ENCODE measurements around the gene PA2G4. TPM values are rescaled to one million over a fixed set of nuclear protein-coding genes. Genes with fewer than 3 reads are reported as not detected.
"Not testable (repeated sequence)": the region's sequence is repeated elsewhere in the genome, so short reads cannot be mapped to it uniquely, and the experiment has no call there.

The PA2G4 gene
- 102 and 141 TPM in 2 replicates for total RNA-seq (ENCODE audit: low replicate concordance)

DNA sequence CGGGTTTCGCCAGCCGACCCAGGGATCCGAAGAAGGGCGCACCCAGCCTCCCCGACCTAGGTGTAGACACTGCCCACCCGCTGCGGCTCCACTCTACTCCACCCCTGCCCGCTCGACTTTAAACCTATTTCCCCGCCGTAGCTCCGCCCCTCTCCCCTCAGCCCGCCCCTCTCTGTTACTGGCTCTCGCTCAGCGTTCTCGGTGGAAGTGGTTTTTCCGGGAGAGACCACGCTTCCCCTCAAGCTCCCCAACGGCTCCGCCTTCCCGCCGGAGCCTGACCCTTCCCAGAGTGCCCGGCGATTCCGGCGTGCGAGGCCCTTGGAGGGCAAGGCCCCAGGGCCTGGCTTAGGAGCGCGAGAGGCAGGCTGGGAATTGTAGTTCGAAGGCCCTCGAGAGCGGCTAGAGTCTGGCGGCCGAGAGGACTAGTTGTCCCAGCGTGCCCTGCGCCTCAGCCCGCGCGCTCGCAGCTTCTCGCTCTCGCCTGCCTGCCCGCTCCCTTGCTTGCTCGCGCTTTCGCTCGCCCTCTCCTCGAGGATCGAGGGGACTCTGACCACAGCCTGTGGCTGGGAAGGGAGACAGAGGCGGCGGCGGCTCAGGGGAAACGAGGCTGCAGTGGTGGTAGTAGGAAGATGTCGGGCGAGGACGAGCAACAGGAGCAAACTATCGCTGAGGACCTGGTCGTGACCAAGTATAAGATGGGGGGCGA lies at the start of gene PA2G4:
Gene PA2G4, plus strand, starts transcription at position 451 of the 706 bp plus-strand sequence. Its CDS starts 179 bp downstream, at position 630.
- DNase-seq (ENCODE audit: low read depth), result peak; percentile 97
- H3K4me3 ChIP-seq (ENCODE audit: low read depth, low read length), result peak within 1 kb of the TSS; percentile 91
- TF ChIP-seq, protein P1, sequence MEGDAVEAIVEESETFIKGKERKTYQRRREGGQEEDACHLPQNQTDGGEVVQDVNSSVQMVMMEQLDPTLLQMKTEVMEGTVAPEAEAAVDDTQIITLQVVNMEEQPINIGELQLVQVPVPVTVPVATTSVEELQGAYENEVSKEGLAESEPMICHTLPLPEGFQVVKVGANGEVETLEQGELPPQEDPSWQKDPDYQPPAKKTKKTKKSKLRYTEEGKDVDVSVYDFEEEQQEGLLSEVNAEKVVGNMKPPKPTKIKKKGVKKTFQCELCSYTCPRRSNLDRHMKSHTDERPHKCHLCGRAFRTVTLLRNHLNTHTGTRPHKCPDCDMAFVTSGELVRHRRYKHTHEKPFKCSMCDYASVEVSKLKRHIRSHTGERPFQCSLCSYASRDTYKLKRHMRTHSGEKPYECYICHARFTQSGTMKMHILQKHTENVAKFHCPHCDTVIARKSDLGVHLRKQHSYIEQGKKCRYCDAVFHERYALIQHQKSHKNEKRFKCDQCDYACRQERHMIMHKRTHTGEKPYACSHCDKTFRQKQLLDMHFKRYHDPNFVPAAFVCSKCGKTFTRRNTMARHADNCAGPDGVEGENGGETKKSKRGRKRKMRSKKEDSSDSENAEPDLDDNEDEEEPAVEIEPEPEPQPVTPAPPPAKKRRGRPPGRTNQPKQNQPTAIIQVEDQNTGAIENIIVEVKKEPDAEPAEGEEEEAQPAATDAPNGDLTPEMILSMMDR (IDR thresholded peaks at IDR 0.05; ENCODE audit: insufficient read depth, low read length), result no peak

DNA sequence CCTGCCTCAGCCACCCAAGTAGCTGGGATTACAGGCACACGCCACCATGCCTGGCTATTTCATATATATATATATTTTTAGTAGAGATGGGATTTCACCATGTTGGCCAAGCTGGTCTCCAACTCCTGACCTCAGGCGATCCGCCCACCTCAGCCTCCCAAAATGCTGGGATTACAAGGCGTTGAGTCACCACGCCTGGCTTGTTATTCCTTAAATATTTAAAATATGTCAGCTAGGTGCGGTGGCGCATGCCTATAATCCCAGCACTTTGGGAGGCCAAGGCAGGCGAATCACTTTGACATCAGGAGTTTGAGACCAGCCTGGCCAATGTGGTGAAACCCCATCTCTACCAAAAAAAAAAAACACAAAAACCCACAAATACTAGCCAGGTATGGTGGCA lies 44.4 kb upstream of the PA2G4 start:
- DNase-seq (ENCODE audit: low read depth), result peak; percentile 59
- not testable (repeated sequence) for H3K4me3 ChIP-seq (ENCODE audit: low read depth, low read length)

DNA sequence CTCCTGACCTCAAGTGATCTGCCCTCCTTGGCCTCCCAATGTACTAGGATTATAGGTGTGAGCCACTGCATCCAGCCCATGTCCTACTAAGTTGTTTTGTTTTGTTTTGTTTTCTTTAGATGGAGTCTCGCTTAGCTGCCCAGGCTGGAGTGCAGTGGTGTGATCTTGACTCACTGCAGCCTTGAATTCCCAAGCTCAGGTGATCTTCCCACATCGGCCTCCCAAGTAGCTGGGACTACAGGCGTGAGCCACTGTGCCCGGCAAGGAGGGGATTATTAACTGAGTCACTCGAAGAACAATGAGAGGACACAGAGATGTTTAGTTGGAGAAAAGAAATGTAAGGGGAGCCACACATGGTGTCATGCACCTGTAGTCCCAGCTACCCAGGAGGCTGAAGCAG lies 42.4 kb upstream of the PA2G4 start:
- no peak for DNase-seq (ENCODE audit: low read depth)
- TF ChIP-seq, protein P1 (IDR thresholded peaks at IDR 0.05; ENCODE audit: insufficient read depth, low read length), result no peak
- H3K4me3 ChIP-seq (ENCODE audit: low read depth, low read length), result no peak overlapping the region

DNA sequence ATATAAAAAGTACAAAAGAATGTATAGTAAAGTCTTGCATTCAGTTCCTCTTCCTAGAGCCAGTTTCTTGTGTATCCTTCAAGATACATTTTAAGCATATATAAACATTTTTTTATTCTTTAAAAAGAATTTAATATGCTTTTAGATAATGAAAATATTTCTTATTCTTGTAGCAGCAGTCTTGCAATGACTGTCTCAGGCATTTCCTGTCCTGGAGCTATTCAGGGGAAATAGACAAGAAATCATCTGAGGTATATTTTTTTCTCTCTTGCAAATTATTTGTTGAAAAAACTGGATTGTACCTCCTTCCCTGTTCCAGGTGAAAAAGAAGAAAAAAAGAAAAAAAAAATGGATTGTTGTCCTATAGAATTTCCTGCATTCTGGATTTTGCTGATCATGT lies 41.4 kb upstream of the PA2G4 start:
- H3K4me3 ChIP-seq (ENCODE audit: low read depth, low read length), result no peak overlapping the region
- TF ChIP-seq, protein P1 (IDR thresholded peaks at IDR 0.05; ENCODE audit: insufficient read depth, low read length), result no peak
- DNase-seq (ENCODE audit: low read depth), result peak; percentile 32

DNA sequence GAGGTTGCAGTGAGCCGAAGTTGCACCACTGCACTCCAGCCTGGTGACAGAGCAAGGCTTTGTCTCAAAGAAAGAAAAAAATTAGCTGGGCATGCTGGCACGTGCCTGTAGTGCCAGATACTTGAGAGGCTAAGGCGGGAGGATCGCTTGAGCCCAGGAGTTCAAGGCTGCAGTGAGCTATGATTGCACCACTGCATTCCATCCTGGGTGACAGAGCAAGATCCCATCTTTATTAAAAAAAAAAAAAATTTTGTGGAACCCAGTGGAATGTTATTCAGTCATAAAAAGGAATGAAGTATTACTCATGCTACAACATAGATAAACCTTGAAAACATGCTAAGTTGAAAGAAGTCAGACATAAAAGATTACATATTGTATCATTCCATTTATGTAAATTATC lies 32.7 kb upstream of the PA2G4 start:
- no peak overlapping the region for H3K4me3 ChIP-seq (ENCODE audit: low read depth, low read length)
- TF ChIP-seq, protein P1 (IDR thresholded peaks at IDR 0.05; ENCODE audit: insufficient read depth, low read length), result no peak
- DNase-seq (ENCODE audit: low read depth), result peak; percentile 49

DNA sequence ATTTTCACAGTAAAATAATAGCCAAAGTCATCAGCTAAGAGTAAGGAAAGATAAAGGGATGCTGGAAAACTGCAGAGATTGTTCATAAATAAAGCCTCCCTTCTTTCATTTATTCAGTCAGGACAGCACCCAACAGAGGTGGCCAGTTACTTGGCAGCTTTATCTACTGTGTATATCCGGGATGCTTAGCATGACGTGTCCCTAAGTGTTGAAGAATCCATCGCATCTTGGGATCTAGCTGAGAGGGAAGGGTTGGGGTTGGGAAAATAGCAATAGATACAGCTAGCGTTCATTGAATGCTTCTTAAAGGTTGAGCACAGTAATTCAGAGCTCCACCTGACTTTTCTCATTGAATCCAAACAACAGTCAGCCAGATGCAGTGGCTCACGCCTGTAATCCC lies 30.0 kb upstream of the PA2G4 start:
- no peak for DNase-seq (ENCODE audit: low read depth)
- no peak overlapping the region for H3K4me3 ChIP-seq (ENCODE audit: low read depth, low read length)
- TF ChIP-seq, protein P1 (IDR thresholded peaks at IDR 0.05; ENCODE audit: insufficient read depth, low read length), result no peak

DNA sequence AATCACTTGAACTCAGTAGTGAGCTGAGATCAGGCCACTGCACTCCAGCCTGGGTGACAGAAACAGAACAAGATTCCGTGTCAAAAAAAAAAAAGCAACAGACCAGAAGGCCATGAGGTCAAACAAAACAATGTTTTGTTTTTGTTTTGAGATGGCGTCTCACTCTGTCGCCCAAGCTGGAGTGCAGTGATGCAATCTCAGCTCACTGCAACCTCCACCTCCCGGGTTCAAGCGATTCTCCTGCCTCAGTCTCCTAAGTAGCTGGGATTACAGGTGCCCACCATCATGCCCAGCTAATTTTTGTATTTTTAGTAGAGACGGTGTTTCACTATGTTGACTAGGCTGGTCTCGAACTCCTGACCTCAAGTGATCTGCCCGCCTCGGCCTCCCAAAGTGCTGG lies 26.4 kb upstream of the PA2G4 start:
- DNase-seq (ENCODE audit: low read depth); H3K4me3 ChIP-seq (ENCODE audit: low read depth, low read length): not testable (repeated sequence)

DNA sequence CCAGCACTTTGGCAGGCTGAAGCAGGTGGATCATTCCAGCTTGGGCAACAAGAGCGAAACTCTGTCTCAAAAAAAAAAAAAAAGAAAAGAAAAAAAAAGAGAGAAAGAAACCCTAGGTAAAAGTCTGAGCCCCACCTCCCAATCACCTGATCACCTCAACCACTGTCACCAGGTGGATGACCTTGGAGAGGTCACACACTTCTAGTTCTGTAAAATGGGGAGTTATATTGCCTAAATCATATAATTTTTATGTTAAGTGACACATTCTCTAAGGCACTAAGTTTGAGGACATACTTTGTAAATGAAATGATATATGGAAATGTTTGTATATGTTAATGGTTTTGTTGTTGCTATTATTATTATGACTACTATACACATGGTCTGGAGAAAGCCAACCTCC lies 25.9 kb upstream of the PA2G4 start:
- no peak for DNase-seq (ENCODE audit: low read depth)
- H3K4me3 ChIP-seq (ENCODE audit: low read depth, low read length), result no peak overlapping the region
- TF ChIP-seq, protein P1 (IDR thresholded peaks at IDR 0.05; ENCODE audit: insufficient read depth, low read length), result no peak

All from fibroblast of the aortic adventitia (primary cell).